IMR-90 (cell line): ENCODE results near the gene SERPINA1. TPM values are rescaled to one million over a fixed set of nuclear protein-coding genes. Genes with fewer than 3 reads are reported as not detected.

Experiments
- ATAC-seq: fragments of 200-7000 bp; cut with Tn5 transposase; 2 replicates; pipeline ENCODE4 v1.9.1; 2020; ENCODE audit warnings: low read depth, mild to moderate bottlenecking, moderate library complexity
- BruUV-seq: library from RNA; stranded (reverse); fragments of 400-500 nt; replicated peaks from 2 replicates; lab custom pipeline; 2021; lab: Mats Ljungman, UMichigan
- CTCF ChIA-PET: fragments of 300-600 bp; formaldehyde crosslinking; extraction: SDS; loops from one replicate; lab custom pipeline; 2021; ENCODE audit warnings: antibody characterized with exemption; lab: Yijun Ruan, JAX
- POLR2A ChIA-PET: fragments of 300-600 bp; sonication (Branson Sonifier 250); formaldehyde crosslinking; loops from one replicate; lab custom pipeline; 2022; ENCODE audit warnings: antibody characterized with exemption; ENCODE audit not compliant: unreplicated experiment; lab: Charles Lee
- DNase-seq: peaks from one replicate; pipeline ENCODE4 v3.0.0; 2013
- H2AFZ ChIP-seq: replicated peaks from 2 replicates; pipeline ENCODE3; 2013; ENCODE audit warnings: low read length, mild to moderate bottlenecking; ENCODE audit not compliant: poor library complexity
- H2AK5ac ChIP-seq: 2 replicates; pipeline ENCODE4 v1.6.1; 2013; ENCODE audit warnings: low read depth, low read length, inconsistent platforms
- H2AK9ac ChIP-seq: replicated peaks from 2 replicates; pipeline ENCODE3; 2013; ENCODE audit warnings: mild to moderate bottlenecking, low read depth, low read length, moderate library complexity; ENCODE audit not compliant: poor library complexity
- H2BK120ac ChIP-seq: 2 replicates; pipeline ENCODE4 v1.6.1; 2013; ENCODE audit warnings: low read depth, low read length, inconsistent platforms
- H2BK15ac ChIP-seq: 3 replicates; pipeline ENCODE4 v1.6.1; 2013; ENCODE audit warnings: low read depth, low read length, inconsistent platforms
- H2BK20ac ChIP-seq: 2 replicates; pipeline ENCODE4 v1.6.1; 2013; ENCODE audit warnings: low read depth, mild to moderate bottlenecking, inconsistent platforms, low read length, moderate library complexity
- H2BK5ac ChIP-seq: 2 replicates; pipeline ENCODE4 v1.6.1; 2013; ENCODE audit warnings: mild to moderate bottlenecking, low read depth, low read length, inconsistent platforms; ENCODE audit not compliant: poor library complexity, severe bottlenecking
- H3K14ac ChIP-seq: replicated peaks from 2 replicates; pipeline ENCODE4 v1.6.1; 2013; ENCODE audit warnings: low read depth, low read length, inconsistent platforms
- H3K18ac ChIP-seq: 2 replicates; pipeline ENCODE4 v1.6.1; 2013; ENCODE audit warnings: low read depth, low read length, control low read depth
- H3K23ac ChIP-seq: 2 replicates; pipeline ENCODE4 v1.6.1; 2013; ENCODE audit warnings: low read depth, low read length, inconsistent platforms
- H3K27ac ChIP-seq: 2 replicates; pipeline ENCODE4 v1.5.1; 2013; ENCODE audit warnings: mild to moderate bottlenecking, control low read depth, low read length; ENCODE audit not compliant: insufficient read depth
- H3K27me3 ChIP-seq: 2 replicates; pipeline ENCODE4 v1.6.1; 2013; ENCODE audit warnings: low read length; ENCODE audit not compliant: control insufficient read depth, insufficient read depth
- H3K36me3 ChIP-seq: 2 replicates; pipeline ENCODE4 v1.6.1; 2013; ENCODE audit warnings: low read length, mixed read lengths; ENCODE audit not compliant: control insufficient read depth, insufficient read depth
- H3K4ac ChIP-seq: 2 replicates; pipeline ENCODE4 v1.6.1; 2013; ENCODE audit warnings: low read depth, low read length, inconsistent platforms
- H3K4me1 ChIP-seq: 2 replicates; pipeline ENCODE4 v1.6.1; 2013; ENCODE audit warnings: low read length, mixed read lengths; ENCODE audit not compliant: control insufficient read depth, insufficient read depth
- H3K4me2 ChIP-seq: 2 replicates; pipeline ENCODE4 v1.6.1; 2013; ENCODE audit warnings: low read depth, mild to moderate bottlenecking, control low read depth, low read length, moderate library complexity
- H3K4me3 ChIP-seq: 2 replicates; pipeline ENCODE4 v1.5.1; 2013; ENCODE audit warnings: low read depth, mild to moderate bottlenecking, control low read depth, low read length, moderate library complexity; ENCODE audit not compliant: insufficient read depth
- H3K56ac ChIP-seq: 2 replicates; pipeline ENCODE4 v1.6.1; 2013; ENCODE audit warnings: low read length, inconsistent platforms; ENCODE audit not compliant: insufficient read depth; ENCODE audit errors: extremely low read depth
- H3K79me1 ChIP-seq, 2 experiments: 2 replicates each; pipeline ENCODE4 v1.6.1; 2013; ENCODE audit warnings: low read length in 2 of 2, inconsistent platforms in 1 of 2, low read depth in 1 of 2
- H3K9ac ChIP-seq: 2 replicates; pipeline ENCODE4 v1.6.1; 2013; ENCODE audit warnings: low read depth, low read length, control low read depth
- H3K9me1 ChIP-seq: 2 replicates; pipeline ENCODE4 v1.6.1; 2013; ENCODE audit warnings: low read length, inconsistent platforms; ENCODE audit not compliant: insufficient read depth
- H3K9me3 ChIP-seq: 2 replicates; pipeline ENCODE4 v1.6.1; 2013; ENCODE audit warnings: low read length; ENCODE audit not compliant: control insufficient read depth, insufficient read depth
- H4K20me1 ChIP-seq: 2 replicates; pipeline ENCODE4 v1.6.1; 2013; ENCODE audit warnings: low read length, inconsistent platforms; ENCODE audit not compliant: insufficient read depth
- H4K5ac ChIP-seq: 2 replicates; pipeline ENCODE4 v1.6.1; 2013; ENCODE audit warnings: mild to moderate bottlenecking, low read depth, low read length, control low read depth
- H4K8ac ChIP-seq, 2 experiments: 2 replicates each; pipeline ENCODE4 v1.6.1; 2013; ENCODE audit warnings: low read depth in 2 of 2, low read length in 2 of 2, control low read depth in 1 of 2, inconsistent platforms in 1 of 2
- H4K91ac ChIP-seq: 2 replicates; pipeline ENCODE4 v1.6.1; 2013; ENCODE audit warnings: low read depth, low read length, inconsistent platforms; ENCODE audit not compliant: insufficient read depth
- BHLHE40 ChIP-seq: fragments of 150-350 bp; IDR thresholded peaks from 2 replicates; pipeline ENCODE4 v1.6.1; 2016; ENCODE audit warnings: mild to moderate bottlenecking, low read depth, low read length
- CEBPB ChIP-seq: IDR thresholded peaks from 2 replicates; pipeline ENCODE4 v1.6.1; 2012; ENCODE audit warnings: low read depth, low read length, improper control_type of control experiment
- CHD1 ChIP-seq: IDR thresholded peaks from 2 replicates; pipeline ENCODE4 v1.6.1; 2012; ENCODE audit warnings: low read depth, low read length, improper control_type of control experiment
- ELK1 ChIP-seq: fragments of 150-350 bp; IDR thresholded peaks from 2 replicates; pipeline ENCODE4 v1.6.1; 2016; ENCODE audit warnings: low read depth, mild to moderate bottlenecking, low read length, moderate library complexity, borderline replicate concordance
- MAFK ChIP-seq: IDR thresholded peaks from 2 replicates; pipeline ENCODE4 v1.6.1; 2012; ENCODE audit warnings: low read depth, low read length, improper control_type of control experiment
- NFE2L2 ChIP-seq: fragments of 150-350 bp; IDR thresholded peaks from 2 replicates; pipeline ENCODE4 v1.6.1; 2016; ENCODE audit warnings: low read depth, mild to moderate bottlenecking, low read length
- POLR2A ChIP-seq: IDR thresholded peaks from 2 replicates; pipeline ENCODE4 v1.6.1; 2012; ENCODE audit warnings: mild to moderate bottlenecking, low read depth, low read length
- SMC3 ChIP-seq: fragments of 150-350 bp; IDR thresholded peaks from 2 replicates; pipeline ENCODE4 v1.6.1; 2016; ENCODE audit warnings: low read depth, mild to moderate bottlenecking, antibody characterized with exemption, low read length, moderate library complexity
- USF2 ChIP-seq: fragments of 150-350 bp; IDR thresholded peaks from 2 replicates; pipeline ENCODE4 v1.6.1; 2017; ENCODE audit warnings: mild to moderate bottlenecking, antibody characterized with exemption, low read length, low read depth
- WGBS, 2 experiments: methylation state at CpG; one replicate each; pipeline versions ENCODE4 v1.1.5 to v1.1.7; 2013; ENCODE audit warnings: missing lambda C conversion rate in 2 of 2; ENCODE audit not compliant: insufficient read length in 1 of 2; ENCODE audit errors: extremely low coverage in 2 of 2; 5-methylcytosine and 5-hydroxymethylcytosine counted together
- dilution Hi-C: fragments of 300-500 bp; cut with HindIII; formaldehyde crosslinking; loops from one replicate; pipeline ENCODE4 v1.14.3; 2018; ENCODE audit warnings: low sequenced_read_pairs; ENCODE audit not compliant: unreplicated experiment
- in situ Hi-C: fragments of 300-500 bp; cut with MboI; formaldehyde crosslinking; loops from 3 replicates; pipeline ENCODE4 v1.14.3; 2019; ENCODE audit warnings: low sequenced_read_pairs, inconsistent platforms, mixed read lengths
- intact Hi-C: fragments of 100-400 bp; cut with micrococcal nuclease; formaldehyde crosslinking; loops from 2 replicates; pipeline ENCODE4 v1.10.0; 2022
- polyA plus RNA-seq, 3 experiments: library from polyadenylated mRNA; depleted of rRNA; stranded (reverse); fragments of >200 nt; gene quantifications; 2 replicates each; pipeline ENCODE4 v1.2.3, GENCODE V29; 2012; ENCODE audit warnings: low replicate concordance in 1 of 3
- total RNA-seq: library from RNA; depleted of rRNA; stranded (reverse); fragments of >200 nt; gene quantifications from 2 replicates; pipeline ENCODE4 v1.2.3, GENCODE V29; 2012

The SERPINA1 gene
- total and polyA plus RNA-seq, 2 of the 4 experiments (the other 2 are of a cell fraction), result 0.54 to 1.2 TPM

- Histone ChIP-seq H2BK5ac (no peak overlapping the region), H3K56ac (no peak overlapping the region), H3K4ac (no peak overlapping the region), H4K20me1 (no peaks in the 10 kb centered on the region), H3K27me3 (peaks cover 4% of the 10 kb centered on the region; the same call in 1 of the 2 replicates), H4K91ac (no peak overlapping the region), H4K5ac (no peak overlapping the region), H3K9me1 (no peaks in the 10 kb centered on the region), H2BK15ac (no peak overlapping the region), H2AK5ac (no peak overlapping the region), H3K4me3 (no peak overlapping the region), H2BK20ac (no peak overlapping the region), H3K9me3 (no peaks in the 10 kb centered on the region), H3K14ac (no peak overlapping the region), H3K79me1 (no peaks in the 10 kb centered on the region), H3K4me1 (no peaks in the 10 kb centered on the region), H4K8ac (no peak overlapping the region), H3K36me3 (no peaks in the 10 kb centered on the region), H3K23ac (no peak overlapping the region), H3K9ac (no peak overlapping the region), H3K27ac (no peak overlapping the region), H2AFZ (no peak overlapping the region), H3K18ac (no peak overlapping the region), H2BK120ac (no peak overlapping the region), H2AK9ac (no peak overlapping the region), H3K4me2 (no peak overlapping the region)
- CTCF ChIA-PET, result interaction anchor here (0.8 kb wide), 1 partner anchor 12 kb away, joined by 3 read pairs; no protein-coding TSS in a partner anchor
- no peak for ATAC-seq
- in situ Hi-C loops, result no loop called here
- 0% methylated on average over 1 of the region's 1 CpG; no CpG with 5 or more reads in 1 of the 2 experiments for WGBS, 2 experiments
- DNase-seq, result no peak
- BruUV-seq, result no TSS peak
- intact Hi-C loops, result no loop called here
- dilution Hi-C loops, result no loop called here
- POLR2A ChIA-PET, result no interaction called here
- no peak for TF ChIP-seq USF2
- TF ChIP-seq SMC3, result no peak
- TF ChIP-seq ELK1, result no peak
- TF ChIP-seq CEBPB, result no peak
- TF ChIP-seq BHLHE40, result no peak
- TF ChIP-seq MAFK, result no peak
- TF ChIP-seq POLR2A, result no peak
- no peak for TF ChIP-seq NFE2L2
- no peak for TF ChIP-seq CHD1
These were observed 23.2 kb upstream of the SERPINA1 start for GRCh38 chr14:94411638-94412037.
